GM19395 (cell line): ENCODE measurements around the gene STARD4.

Source experiments
- ATAC-seq: cut with Tn5 transposase; IDR thresholded peaks from one replicate; pipeline ENCODE4 v1.9.1; 2021; ENCODE audit warnings: mild to moderate bottlenecking, moderate library complexity; ENCODE audit not compliant: unreplicated experiment

STARD4 gene

GRCh38 chr5:111530298-111530740 is 18.0 kb upstream of the STARD4 start:
- peak; percentile 98 for ATAC-seq

DNA sequence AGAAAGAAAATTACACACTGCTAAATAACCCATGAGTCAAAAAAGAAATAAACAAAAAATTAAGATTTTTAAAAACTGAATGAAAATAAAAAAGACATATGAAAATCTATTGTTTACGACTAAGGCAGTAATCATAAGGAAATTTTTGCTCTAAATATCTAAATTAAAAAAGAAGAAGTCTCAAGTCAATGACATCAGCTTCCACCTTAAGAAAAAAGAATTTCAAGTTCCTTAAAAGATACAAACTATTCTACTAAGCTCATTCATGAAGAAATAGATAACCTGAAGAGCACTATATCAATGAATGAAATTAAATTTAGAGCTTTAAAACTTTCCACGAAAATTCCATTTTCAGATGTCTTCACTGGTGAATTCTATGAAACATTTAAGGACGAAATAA is 15.7 kb upstream of the STARD4 start:
- no peak for ATAC-seq

GRCh38 chr5:111520908-111521307 is 8.6 kb upstream of the STARD4 start:
- ATAC-seq: no peak

DNA sequence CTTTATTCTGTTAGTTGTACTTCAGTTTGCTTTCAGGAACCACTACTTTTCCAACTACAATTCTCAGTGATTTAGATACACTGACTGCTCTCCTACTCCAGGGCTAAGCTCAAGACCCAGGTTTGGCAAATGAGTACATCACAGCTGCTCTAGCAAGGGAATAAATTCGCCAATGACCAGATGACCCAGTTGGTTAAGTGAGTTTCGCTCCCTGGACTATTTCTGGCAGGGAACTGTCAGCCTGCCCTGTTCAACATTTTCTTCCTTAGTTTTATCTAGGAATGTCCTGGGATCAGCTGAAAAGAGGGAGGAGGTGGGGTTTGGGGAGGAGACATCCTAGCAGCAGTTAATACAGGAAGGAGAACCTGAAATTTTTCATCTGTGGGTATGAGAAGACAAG is 6.4 kb upstream of the STARD4 start:
- no peak for ATAC-seq

DNA sequence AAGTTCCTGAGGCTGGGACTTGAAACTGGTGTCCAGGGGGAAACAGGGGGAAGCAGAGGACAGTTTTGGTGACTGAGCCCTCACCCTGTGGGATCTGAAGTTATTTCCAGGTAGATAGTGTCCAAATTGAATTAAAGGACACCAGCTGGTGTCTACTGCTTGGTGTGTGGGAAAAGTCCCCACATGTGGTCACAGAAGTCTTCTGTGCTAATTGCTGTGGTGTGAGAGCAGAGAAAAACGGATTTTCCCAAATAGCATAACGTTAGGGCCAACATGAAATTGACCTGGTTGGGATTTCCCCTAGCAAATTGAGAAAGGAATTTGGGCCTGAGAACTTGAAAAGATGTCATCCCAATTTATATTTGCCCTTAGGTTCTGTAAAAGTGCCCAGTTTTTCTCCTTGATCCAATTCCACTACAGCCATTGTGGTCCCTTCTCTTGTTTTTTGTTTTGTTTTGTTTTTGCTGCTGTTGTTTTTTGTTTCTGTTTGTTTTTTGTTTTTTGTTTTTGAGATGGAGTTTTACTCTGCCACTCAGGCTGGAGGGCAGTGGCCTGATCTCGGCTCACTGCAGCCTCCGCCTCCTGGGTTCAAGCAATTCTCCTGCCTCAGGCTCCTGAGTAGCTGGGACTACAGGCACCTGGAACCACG is 5.6 kb upstream of the STARD4 start:
- no peak for ATAC-seq

DNA sequence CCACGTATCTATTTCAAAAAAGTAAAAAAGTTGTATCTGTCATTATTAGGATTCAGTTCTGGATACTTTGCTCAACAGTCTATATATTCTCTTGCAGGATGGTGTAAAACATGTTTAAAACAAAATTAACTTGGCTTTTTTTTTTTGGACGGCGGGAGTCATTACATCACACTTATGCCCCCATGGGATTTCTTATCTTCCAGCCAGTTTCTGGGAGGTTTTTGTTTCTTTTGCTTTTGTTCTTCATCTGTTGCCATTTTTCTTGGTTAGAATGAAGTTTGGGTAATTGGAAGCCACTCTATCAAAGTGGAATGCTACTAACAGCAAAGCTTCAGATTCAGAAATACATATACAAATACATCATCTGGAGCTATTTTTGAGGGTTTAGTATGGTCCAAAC is 1.8 kb upstream of the STARD4 start:
- ATAC-seq: no peak

DNA sequence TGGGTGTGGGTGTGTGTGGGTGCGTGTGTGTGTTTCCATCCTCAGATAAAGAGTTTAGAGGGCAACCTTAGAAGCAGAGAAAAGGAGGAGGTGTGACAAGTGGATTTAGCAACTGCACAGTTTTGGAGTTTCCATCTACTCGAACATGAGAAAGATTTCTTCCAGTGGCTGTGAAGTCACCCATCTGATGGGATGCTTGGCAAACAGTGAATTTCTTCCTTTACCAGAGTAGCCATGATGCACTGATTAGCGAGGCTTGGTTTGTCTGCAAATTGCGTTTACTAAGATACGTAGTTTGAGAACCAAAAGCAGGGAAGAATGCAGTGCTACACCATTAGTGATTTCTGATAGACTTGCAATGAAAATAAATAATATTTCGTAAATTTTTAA is 791 bp upstream of the STARD4 start:
- no peak for ATAC-seq

- ATAC-seq: peak; percentile 33
Observed at GRCh38 chr5:111511831-111512374, 432 bp downstream of the STARD4 start.

GRCh38 chr5:111511174-111511830 is 1.0 kb downstream of the STARD4 start:
- ATAC-seq: no peak

DNA sequence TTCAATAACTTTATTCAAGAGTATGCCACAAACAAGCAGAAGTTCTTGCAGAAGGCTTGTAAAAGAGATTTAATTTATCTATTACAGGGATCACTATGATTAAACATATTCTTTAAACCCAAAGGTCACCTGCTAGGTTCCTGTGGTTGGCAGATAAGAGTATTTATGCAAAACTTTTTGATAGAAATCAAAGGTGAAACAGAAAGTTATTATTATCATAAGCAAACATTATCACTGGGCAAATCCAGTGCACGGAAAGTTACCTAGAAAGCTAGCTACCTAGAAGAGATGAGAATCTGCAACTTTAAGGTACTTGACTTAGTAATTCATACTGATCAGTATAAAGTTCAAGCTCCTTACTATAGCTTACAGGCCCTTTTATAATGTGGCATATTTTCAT is 3.2 kb downstream of the STARD4 start:
- ATAC-seq: no peak

DNA sequence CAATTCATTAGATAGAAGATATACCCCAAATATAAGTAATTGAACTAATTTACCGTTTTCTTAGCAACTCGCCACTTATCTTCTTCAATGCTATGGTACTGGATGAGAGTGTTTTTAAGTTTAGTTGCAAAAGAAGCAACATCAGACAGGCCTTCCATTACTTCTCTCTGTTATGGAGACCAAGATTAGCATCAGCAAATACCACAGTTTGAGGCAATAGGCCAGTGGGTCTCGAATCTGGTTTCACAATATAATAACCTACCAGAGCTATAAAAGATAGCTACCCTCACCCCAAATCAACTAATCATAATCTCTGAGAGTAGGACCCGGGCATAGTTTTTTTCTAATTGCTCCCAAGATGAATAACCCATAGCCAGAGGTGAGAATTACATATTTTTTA is 5.1 kb downstream of the STARD4 start:
- ATAC-seq: no peak

DNA sequence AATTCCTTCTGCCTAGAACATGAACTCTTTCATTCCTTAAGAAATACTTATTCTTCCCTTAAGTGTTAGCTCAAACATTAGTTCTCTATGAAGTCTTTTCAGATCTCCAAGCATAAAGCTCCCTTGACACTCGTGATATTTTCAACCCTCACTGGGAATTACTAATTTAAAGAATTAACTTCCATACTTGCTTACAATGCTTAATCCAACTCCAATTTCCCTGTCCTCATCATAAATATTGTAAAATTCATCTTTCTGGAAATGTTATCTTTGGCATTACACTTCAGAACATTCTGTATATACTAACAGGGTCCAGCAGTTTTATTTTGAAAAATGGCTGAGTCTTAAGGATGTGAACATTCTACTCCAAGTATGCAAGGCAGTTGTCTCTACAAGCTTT is 7.2 kb downstream of the STARD4 start:
- no peak for ATAC-seq

GRCh38 chr5:111502956-111503355 is 9.4 kb downstream of the STARD4 start:
- no peak for ATAC-seq

GRCh38 chr5:111498346-111498745 is 14.0 kb downstream of the STARD4 start:
- ATAC-seq: no peak

GRCh38 chr5:111495159-111495558 is 17.2 kb downstream of the STARD4 start:
- ATAC-seq: no peak

GRCh38 chr5:111494355-111494999 is 17.9 kb downstream of the STARD4 start:
- no peak for ATAC-seq

- ATAC-seq: no peak
Observed at GRCh38 chr5:111493031-111493430, 19.3 kb downstream of the STARD4 start.

- no peak for ATAC-seq
Observed at GRCh38 chr5:111488353-111488752, 24.0 kb downstream of the STARD4 start.

DNA sequence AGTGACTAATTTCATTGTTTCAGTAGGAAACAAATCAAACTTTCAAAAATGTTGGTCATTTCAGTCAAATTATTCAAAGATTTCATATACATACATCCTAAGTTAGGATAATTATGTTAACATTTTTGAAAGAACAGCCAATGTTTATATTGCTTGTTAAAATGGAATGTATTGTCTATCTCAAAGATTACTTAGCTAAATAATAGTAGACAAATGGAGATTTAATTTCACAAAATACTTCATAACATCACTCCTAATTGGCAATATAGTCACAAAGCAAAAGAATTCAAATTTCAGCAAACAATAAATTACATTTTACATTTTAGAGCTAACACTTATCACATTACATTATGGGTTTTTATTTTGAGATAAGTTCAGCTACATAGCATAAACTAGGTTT is 25.4 kb downstream of the STARD4 start:
- ATAC-seq: no peak

DNA sequence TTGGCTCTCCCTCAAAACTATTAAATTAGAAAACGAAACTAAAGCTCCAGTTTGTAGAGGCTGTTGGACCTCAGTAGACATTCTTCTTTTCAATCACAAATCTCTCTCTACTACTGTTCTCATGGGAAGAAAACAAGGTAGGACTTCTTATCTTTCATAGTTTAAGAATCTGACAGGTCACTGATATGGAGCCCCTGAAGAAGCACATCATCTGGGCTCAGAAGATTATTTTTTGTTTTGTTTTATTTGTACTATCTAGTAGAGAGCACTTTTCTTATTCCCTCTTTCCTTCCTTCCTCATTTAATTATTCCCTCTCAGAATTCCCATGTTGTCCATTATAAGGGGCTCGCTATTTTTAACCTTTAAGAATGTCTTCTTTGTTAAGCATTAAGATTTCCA is 26.3 kb downstream of the STARD4 start:
- ATAC-seq: no peak

DNA sequence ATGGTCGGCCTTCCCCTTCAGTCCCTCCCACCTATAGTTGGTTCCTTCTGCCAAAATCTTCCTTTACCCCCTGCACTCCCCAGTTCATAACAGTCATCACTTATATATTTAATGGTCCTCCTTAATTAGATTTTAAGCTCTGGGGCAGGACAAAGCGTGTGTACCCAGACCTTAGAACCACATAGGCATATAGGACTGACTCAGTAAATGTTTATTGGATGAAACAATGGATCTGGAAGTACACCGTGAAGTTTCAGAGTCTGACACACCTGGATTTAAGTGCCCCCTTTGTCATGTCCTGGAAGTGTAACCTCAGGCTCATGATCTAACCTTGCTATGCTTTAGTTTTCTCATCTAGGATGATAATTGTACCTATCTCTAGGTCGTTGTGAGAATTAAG is 32.0 kb downstream of the STARD4 start:
- ATAC-seq: no peak

GRCh38 chr5:111478898-111479297 is 33.4 kb downstream of the STARD4 start:
- no peak for ATAC-seq
